ENCODE data around the gene NUDT3. TPM values are rescaled to one million over a fixed set of nuclear protein-coding genes. Genes with fewer than 3 reads are reported as not detected.
A peak's percentile ranks its signal among the peaks of the same experiment; 100 is the strongest.

Gene NUDT3
- total RNA-seq, 2 donors from 2014 or later, result 28.9 to 30.8 TPM

GRCh38 chr6:34237316-34237721 lies 155.2 kb downstream of the NUDT3 start:
- H3K27ac ChIP-seq, result peak overlapping the region; percentile 87 to 91
- intact Hi-C loops (cut with DNase I), result no loop called here
- no CpG with 5 or more reads among the region's 78 CpGs for WGBS
- H3K36me3 ChIP-seq, result peaks cover 0 to 7% of the 10 kb centered on the region in 2 donors
- peak overlapping the region; percentile 50 to 72 for H3K4me3 ChIP-seq
- no peaks in the 10 kb centered on the region for H3K4me1 ChIP-seq (replicated peaks)
- H3K27me3 ChIP-seq (replicated peaks; ENCODE audit: insufficient read depth), result no peaks in the 10 kb centered on the region
- H3K9me3 ChIP-seq, result no peaks in the 10 kb centered on the region
- TF ChIP-seq POLR2AphosphoS5 (IDR thresholded peaks at IDR 0.05), result no peak
- no peak for TF ChIP-seq CTCF (IDR thresholded peaks at IDR 0.05)
- no peak for TF ChIP-seq POLR2A (IDR thresholded peaks at IDR 0.05)
- DNase-seq (ENCODE audit: low spot score), result no peak

GRCh38 chr6:34236443-34237315 lies 155.8 kb downstream of the NUDT3 start, which contains the start of gene HMGA1:
HMGA1 (plus strand) TSS chr6:34236873; CDS start chr6:34240781, 3,908 bp downstream.
- TF ChIP-seq POLR2AphosphoS5 (IDR thresholded peaks at IDR 0.05) (peak; percentile 74), POLR2A (IDR thresholded peaks at IDR 0.05) (peak; percentile 98), CTCF (IDR thresholded peaks at IDR 0.05) (peak in 1 of 4 experiments; percentile 22)
- peak within 1 kb of the TSS; percentile 50 to 72 for H3K4me3 ChIP-seq
- DNase-seq (ENCODE audit: low spot score), result peak; percentile 88
- H3K9me3 ChIP-seq, result no peaks in the 10 kb centered on the region
- H3K27ac ChIP-seq, result peak within 1 kb of the TSS; percentile 87 to 91
- no peaks in the 10 kb centered on the region for H3K27me3 ChIP-seq (replicated peaks; ENCODE audit: insufficient read depth)
- intact Hi-C loops (cut with DNase I), result no loop called here
- H3K4me1 ChIP-seq (replicated peaks), result no peaks in the 10 kb centered on the region
- peaks cover 0 to 6% of the 10 kb centered on the region in 2 donors for H3K36me3 ChIP-seq
- whole genome bisulfite sequencing, result 2% methylated on average over 89 of the region's 91 CpGs

GRCh38 chr6:34236131-34236442 lies 156.4 kb downstream of the NUDT3 start:
- no peak for TF ChIP-seq POLR2A (IDR thresholded peaks at IDR 0.05)
- no peak for TF ChIP-seq CTCF (IDR thresholded peaks at IDR 0.05)
- TF ChIP-seq POLR2AphosphoS5 (IDR thresholded peaks at IDR 0.05), result no peak
- no peaks in the 10 kb centered on the region for H3K4me1 ChIP-seq (replicated peaks)
- peak overlapping the region; percentile 50 to 72 for H3K4me3 ChIP-seq
- no peaks in the 10 kb centered on the region for H3K27me3 ChIP-seq (replicated peaks; ENCODE audit: insufficient read depth)
- H3K27ac ChIP-seq, result peak overlapping the region; percentile 87 to 91
- peak; percentile 33 for DNase-seq (ENCODE audit: low spot score)
- H3K9me3 ChIP-seq, result no peaks in the 10 kb centered on the region
- 27% methylated on average over 13 of the region's 13 CpGs for WGBS
- intact Hi-C loops (cut with DNase I), result no loop called here
- H3K36me3 ChIP-seq, result no peaks in the 10 kb centered on the region

- intact Hi-C loops (cut with DNase I), result no loop called here
- Histone ChIP-seq H3K27me3 (replicated peaks; ENCODE audit: insufficient read depth) (no peaks in the 10 kb centered on the region), H3K4me3 (peak overlapping the region; percentile 50 to 72), H3K4me1 (replicated peaks) (no peaks in the 10 kb centered on the region), H3K27ac (peak overlapping the region; percentile 87 to 91), H3K36me3 (no peaks in the 10 kb centered on the region), H3K9me3 (no peaks in the 10 kb centered on the region)
- DNase-seq (ENCODE audit: low spot score), result peak; percentile 23
- TF ChIP-seq CTCF (IDR thresholded peaks at IDR 0.05), result peak in 1 of 4 experiments; percentile 13
- no peak for TF ChIP-seq POLR2AphosphoS5 (IDR thresholded peaks at IDR 0.05)
- TF ChIP-seq POLR2A (IDR thresholded peaks at IDR 0.05), result peak; percentile 22
- 14% methylated on average over 31 of the region's 75 CpGs for WGBS
These were observed 156.9 kb downstream of the NUDT3 start for GRCh38 chr6:34235307-34236130.
